HG03060 (cell line): ENCODE measurements around the gene TMEM245.

Experiments used
- ATAC-seq: cut with Tn5 transposase; IDR thresholded peaks from one replicate; pipeline ENCODE4 v1.9.1; 2021; ENCODE audit warnings: low read depth, moderate number of reproducible peaks; ENCODE audit not compliant: unreplicated experiment

Gene TMEM245

DNA sequence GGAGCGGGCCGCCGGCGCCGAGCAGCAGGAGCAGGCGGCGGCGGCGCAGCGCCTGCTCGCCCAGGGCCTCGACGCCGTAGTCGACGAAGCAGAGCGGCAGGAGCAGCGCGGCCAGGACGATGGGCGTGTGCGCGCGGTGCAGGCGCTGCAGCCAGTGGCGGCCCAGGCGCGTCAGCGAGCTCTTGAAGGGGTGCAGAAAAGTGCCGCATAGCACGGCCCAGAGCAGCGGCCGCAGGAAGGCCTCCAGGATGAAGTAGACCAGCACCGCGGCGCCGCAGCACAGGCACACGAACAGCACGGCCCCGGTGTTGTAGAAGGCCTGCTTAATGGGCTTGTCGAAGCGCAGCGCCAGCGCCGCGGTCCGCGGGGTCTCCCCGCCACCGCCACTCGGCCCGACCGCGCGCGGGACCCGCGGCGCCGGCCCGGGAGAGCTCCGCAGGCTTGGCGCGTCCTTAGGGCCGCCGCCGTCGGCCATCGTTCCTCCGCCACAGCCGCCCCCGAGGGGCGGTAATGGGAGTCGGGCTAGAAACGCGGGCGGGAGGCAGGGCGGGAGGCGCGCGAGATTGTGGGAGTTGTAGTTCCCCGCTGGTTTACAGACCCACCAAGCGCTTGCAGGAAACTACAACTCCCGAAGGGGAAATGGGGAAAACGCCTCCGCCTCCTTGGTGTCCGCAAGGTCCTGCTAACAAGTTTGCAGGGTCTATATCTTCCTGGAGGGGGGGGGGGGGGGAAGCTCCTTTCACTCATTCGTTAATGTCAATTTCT is at the start of gene TMEM245:
Gene TMEM245, minus strand, starts transcription at position 509 of the 765 bp plus-strand sequence. Its CDS starts 34 bp downstream, at position 475.
- ATAC-seq: peak; percentile 76

- no peak for ATAC-seq
Measured at GRCh38 chr9:109168170-109168569, 48.4 kb upstream of the TMEM245 start.

DNA sequence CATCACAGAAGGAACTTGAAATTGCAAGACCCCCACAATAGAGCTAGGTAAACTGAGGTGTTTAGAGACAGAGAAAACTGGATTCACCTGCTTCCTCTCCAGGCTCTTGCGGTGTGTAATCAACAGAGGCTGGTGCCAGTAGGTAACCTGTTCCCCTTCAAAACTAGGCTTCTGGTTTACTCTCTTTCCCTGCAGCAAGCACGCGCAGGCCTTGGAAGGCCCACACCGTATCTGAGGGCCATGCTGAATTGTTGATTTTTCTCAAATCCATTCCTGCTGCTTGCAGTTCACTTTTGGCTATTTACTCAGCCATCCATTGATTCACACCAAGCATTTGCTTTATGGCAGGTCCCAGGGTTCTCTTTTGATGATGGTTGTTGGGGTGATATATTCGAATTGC is 48.0 kb upstream of the TMEM245 start:
- ATAC-seq: no peak

DNA sequence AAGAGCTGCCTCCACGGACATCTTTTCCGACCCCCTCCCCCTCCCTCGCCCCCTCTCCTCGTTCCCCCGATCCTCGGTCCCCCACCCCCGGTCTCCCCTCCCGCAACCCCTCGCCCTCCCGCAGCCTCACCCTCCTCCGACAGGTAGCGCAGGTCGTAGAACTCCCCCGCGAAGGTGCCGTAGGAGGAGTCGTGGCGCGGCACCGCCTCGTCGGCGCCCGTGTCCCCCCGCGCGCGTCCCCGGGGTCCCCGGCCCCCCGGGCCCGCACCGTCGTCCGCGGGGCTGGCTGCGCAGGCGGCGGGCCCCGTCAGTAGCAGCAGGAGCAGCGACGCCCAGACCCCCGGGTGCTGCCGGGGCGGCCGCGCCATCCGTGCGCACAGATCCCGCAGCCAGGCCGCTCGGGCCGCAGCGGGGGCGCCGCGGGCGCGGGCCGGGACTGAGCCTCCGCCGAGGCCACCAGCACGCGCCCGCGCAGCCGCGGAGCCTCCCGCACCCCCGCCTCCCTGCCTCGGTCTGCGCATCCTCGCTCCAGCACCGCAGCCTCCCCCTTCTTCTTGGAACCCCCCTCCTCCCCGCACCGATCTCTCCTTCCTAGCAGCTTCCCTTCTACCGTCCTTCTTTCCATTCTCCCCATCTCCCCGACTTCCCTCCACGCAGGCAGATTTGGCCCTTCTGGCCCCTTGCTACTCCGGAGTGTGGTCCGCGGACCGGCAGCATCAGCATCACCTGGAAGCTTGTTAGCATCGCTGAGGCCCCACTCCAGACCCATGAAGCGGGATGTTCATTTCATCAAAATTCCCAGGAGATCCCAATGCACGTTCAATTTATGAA is 47.2 kb upstream of the TMEM245 start, which contains the start of gene FRRS1L:
Gene FRRS1L, minus strand, starts transcription at position 479 of the 831 bp plus-strand sequence. Its CDS starts 111 bp downstream, at position 368.
- ATAC-seq: no peak

DNA sequence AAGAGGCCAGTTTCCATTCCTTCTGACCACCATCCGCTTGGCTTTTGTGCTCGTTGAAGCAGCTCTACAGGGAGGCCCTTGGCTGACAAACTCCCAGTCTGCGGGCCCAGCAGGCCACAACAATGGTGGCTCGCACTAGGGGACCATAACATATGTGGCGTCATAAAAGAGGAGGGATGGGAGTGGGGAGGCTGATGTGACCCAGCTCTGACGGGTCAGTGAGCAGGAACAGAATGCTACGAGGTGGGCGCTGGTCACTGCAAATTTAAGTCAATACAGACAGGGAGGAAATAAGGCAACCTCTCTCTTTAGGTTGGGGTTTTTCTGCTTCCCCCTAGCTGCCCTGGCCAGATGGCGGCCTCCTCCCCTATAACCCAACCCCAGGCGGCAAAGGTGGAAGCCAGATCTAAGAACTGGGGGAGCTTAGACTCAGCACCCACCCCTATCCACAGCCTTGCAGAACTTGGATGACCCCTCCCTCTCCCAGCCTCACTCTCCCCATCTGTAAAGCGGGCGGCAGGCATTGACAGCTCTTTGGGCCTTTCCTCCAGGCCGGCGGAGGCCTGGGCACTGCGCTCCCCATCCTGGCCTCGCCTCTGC is 46.5 kb upstream of the TMEM245 start:
- ATAC-seq: no peak

DNA sequence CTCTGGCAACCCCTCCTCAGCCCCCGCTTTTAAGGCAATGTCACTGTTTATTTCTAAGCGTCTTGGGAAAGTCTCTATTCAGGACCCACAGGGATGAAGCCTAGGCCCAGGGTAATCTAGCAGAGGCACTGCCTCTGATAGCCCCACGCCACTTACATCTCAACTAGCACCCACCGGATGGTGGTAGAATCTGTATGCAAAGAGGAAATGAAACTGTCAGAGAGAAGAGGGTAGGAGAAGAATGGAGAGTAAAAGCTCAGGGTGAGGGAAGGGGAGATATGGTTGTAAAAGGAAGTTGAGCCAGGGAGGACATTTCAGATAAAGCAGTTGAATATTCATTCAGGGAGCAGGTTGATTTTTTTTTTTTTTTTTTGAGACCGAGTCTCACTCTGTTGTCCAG is 44.3 kb upstream of the TMEM245 start:
- peak; percentile 80 for ATAC-seq

GRCh38 chr9:109163194-109163593 is 43.4 kb upstream of the TMEM245 start:
- ATAC-seq: no peak

DNA sequence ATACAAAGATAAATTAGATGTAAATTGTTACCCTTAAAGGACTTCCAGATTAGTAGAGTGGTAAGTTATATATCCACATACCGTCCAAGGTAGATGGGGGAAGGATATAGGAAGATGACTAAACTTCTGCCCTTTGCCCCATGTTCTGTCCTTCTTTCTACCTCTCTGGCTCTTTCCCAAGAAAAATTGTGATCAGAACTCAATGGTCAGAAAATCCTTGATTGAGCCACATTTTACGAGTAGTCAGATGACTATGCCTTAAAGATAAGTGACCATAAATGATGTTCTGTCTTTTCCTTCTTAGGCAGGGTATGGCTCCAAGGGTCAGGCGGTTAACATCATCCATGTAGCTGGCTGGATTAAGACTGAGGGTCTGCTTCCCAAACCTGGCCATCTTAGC is 42.9 kb upstream of the TMEM245 start:
- ATAC-seq: no peak

- no peak for ATAC-seq
Measured at GRCh38 chr9:109161471-109161870, 41.7 kb upstream of the TMEM245 start.

- ATAC-seq: no peak
Measured at GRCh38 chr9:109159583-109159982, 39.8 kb upstream of the TMEM245 start.

DNA sequence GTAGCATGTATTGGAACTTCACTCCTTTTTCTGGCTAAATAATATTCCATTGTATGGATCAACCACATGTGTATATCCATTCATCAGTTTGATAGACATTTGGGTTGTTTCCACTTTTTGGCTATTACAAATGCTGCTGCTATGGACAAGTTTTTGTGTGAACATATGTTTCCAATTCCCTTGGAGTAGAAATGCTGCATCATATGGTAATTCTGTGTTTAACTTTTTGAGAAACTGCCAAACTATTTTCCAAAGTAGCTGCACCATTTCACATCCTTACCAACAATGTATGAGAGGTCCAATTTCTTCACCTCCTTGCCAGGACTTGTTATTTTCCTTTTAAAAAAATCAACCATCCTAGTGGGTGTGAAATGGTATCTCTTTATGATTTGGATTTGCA is 38.9 kb upstream of the TMEM245 start:
- ATAC-seq: no peak

DNA sequence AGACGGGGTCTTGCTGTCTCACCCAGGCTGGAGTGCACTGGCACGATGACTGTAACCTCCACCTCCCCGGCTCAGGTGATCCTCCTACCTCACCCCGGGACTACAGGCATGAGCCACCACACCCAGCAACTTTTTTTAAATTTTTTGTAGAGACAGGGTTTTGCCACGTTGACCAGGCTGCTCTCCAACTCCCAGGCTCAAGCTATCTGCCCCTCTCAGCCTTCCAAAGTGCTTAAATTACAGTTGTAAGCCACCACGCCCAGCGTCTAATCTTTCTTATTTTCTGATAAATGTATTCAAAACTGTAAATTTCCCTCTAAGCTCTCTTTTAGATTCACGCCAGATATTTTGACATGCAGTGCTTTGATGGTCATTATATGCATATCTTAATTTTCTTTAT is 37.0 kb upstream of the TMEM245 start:
- ATAC-seq: no peak

DNA sequence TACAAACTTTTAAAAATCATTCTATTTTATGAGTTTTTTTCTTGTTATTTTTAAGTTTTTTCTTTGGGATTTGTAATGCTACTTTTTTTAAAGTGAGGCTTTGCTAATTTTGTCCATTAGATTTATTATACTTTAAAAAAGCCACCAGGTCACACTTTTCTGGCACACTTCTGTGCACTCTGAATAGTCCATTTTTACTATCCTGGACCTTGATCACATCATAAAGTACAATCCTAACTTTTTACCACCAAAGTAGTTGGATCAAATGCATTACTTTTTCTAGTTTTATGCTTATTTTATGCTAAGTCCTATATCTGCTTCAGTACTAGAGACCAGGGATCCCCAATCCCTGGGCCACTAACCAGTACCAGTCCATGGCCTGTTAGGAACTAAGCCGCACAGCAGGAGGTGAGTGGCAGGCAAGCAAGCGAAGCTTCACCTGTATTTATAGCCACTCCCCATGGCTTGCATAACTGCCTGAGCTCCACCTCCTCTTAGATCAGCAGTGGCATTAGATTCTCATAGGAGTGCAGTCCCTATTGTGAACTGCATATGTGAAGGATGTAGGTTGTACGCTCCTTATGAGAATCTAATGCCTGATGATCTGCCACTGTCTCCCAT is 31.3 kb upstream of the TMEM245 start:
- ATAC-seq: no peak

DNA sequence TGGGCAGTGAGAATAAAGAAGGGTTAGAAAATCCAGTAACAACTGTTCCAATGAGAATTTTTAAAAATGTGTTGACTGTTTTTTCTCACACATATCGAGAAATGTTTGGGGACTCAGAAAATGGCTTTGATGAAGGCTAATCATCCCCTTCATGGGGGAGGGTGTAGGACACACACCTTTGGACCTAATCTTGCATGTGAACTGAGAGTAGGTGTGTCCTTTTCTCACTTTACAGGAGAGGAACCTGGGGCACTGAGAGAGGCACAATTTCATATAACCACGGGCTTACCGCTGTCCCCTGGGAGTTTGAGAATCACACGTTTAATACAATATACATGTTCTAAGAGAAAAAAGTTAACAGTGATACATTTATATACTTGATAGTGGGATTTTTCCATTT is 30.0 kb upstream of the TMEM245 start:
- no peak for ATAC-seq

GRCh38 chr9:109149089-109149488 is 29.3 kb upstream of the TMEM245 start:
- no peak for ATAC-seq

DNA sequence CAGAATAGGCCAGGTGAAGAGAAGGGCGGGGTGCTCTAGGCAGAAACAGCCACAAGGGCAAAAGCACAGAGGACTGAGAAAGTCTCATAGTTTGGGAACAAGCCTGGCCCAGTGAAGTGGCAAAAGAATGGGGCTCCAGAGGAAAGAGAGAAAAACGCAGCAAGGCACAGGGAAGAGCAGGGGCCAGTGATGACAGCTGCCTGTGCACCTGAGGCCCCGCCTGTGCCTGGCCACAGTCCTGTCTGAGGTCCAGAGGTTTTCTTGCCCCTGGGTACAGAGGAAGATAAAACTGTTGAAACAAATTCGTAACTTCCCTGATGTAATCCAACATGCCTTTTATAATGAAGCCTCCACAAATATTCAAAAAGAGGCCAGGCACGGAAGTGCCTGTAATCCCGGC is 25.3 kb upstream of the TMEM245 start:
- ATAC-seq: no peak

GRCh38 chr9:109143881-109144562 is 24.3 kb upstream of the TMEM245 start:
- peak; percentile 97 for ATAC-seq

- no peak for ATAC-seq
Measured at GRCh38 chr9:109141375-109141774, 21.6 kb upstream of the TMEM245 start.

- ATAC-seq: no peak
Measured at GRCh38 chr9:109139851-109140250, 20.1 kb upstream of the TMEM245 start.

DNA sequence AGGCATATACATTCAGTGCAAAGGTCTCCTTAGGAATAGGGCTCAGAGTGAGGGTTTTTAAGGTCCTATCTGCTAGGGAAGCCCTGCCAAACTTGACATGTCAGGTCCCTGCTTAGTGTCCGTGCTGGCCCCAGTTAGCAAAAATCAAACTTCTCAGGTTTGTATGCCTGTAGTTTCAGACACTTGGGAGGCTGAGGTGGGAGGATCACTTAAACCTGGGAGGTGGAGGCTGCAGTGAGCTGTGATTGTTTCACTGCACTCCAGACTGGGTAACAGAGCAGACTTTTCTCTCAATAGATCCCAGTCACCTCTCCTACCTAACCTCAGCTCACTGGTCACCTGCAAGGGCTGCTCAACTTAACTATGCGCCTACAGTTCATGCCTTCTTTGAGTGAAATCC is 18.7 kb upstream of the TMEM245 start:
- ATAC-seq: no peak
